DMS114 treated with DMSO at 0.1 percent for 48 hours (cell line): Measurements from ENCODE around the gene KIAA1614.

Experiments used
- DNase-seq: peaks from one replicate; lab custom pipeline; 2025; ENCODE audit not compliant: unreplicated experiment; lab: John Stamatoyannopoulos, UW

The KIAA1614 gene

GRCh38 chr1:180925471-180926051 lies 12.9 kb downstream of the KIAA1614 start:
- DNase-seq, result no peak

- no peak for DNase-seq
Observed at GRCh38 chr1:180926164-180926981, 13.7 kb downstream of the KIAA1614 start.

GRCh38 chr1:180927348-180927747 lies 14.7 kb downstream of the KIAA1614 start:
- DNase-seq, result no peak

- DNase-seq, result no peak
Observed at GRCh38 chr1:180927841-180928240, 15.1 kb downstream of the KIAA1614 start.

- no peak for DNase-seq
Observed at GRCh38 chr1:180928331-180929230, 15.9 kb downstream of the KIAA1614 start.

GRCh38 chr1:180929389-180929788 lies 16.7 kb downstream of the KIAA1614 start:
- no peak for DNase-seq

- DNase-seq, result no peak
Observed at GRCh38 chr1:180930687-180931086, 18.0 kb downstream of the KIAA1614 start.

- no peak for DNase-seq
Observed at GRCh38 chr1:180931529-180931928, 18.8 kb downstream of the KIAA1614 start.

GRCh38 chr1:180932378-180932777 lies 19.7 kb downstream of the KIAA1614 start:
- no peak for DNase-seq

GRCh38 chr1:180933141-180933540 lies 20.4 kb downstream of the KIAA1614 start:
- DNase-seq, result no peak

- DNase-seq, result no peak
Observed at GRCh38 chr1:180934563-180934962, 21.9 kb downstream of the KIAA1614 start.

GRCh38 chr1:180935326-180936109 lies 22.8 kb downstream of the KIAA1614 start:
- DNase-seq, result no peak

- DNase-seq, result no peak
Observed at GRCh38 chr1:180936110-180937011, 23.7 kb downstream of the KIAA1614 start.

GRCh38 chr1:180937012-180937372 lies 24.3 kb downstream of the KIAA1614 start:
- DNase-seq, result no peak

GRCh38 chr1:180937624-180938225 lies 25.0 kb downstream of the KIAA1614 start:
- DNase-seq, result no peak

GRCh38 chr1:180939073-180939710 lies 26.5 kb downstream of the KIAA1614 start:
- DNase-seq, result no peak

GRCh38 chr1:180939711-180940103 lies 27.0 kb downstream of the KIAA1614 start:
- DNase-seq, result no peak

- DNase-seq, result no peak
Observed at GRCh38 chr1:180940445-180940844, 27.7 kb downstream of the KIAA1614 start.
